ENCODE data around the gene AACS.

GRCh38 chr12:125104982-125105381 is 39.7 kb downstream of the AACS start:
- no peak for TF ChIP-seq CTCF (conservative IDR thresholded peaks at IDR 0.05; ENCODE audit: low read depth, low read length)
- no peak for TF ChIP-seq EZH2 (IDR thresholded peaks at IDR 0.05; ENCODE audit: borderline replicate concordance, low read depth, low read length, poor library complexity, severe bottlenecking)
